Nephron (organoid): ENCODE measurements around the gene YARS1.

Experiments used
- H3K27ac Mint-ChIP-seq, 3 experiments: 2 replicates each; pipeline ENCODE4 v1.8.0; 2020; ENCODE audit warnings: mixed read lengths in 3 of 3, mild to moderate bottlenecking in 2 of 3, moderate library complexity in 1 of 3
- H3K27me3 Mint-ChIP-seq: 2 replicates; pipeline ENCODE4 v1.8.0; 2021; ENCODE audit warnings: low read depth, mild to moderate bottlenecking, moderate library complexity, mixed read lengths
- H3K36me3 Mint-ChIP-seq: 2 replicates; pipeline ENCODE4 v1.8.0; 2020; ENCODE audit warnings: low read depth, mixed read lengths
- H3K4me1 Mint-ChIP-seq: 2 replicates; pipeline ENCODE4 v1.8.0; 2020; ENCODE audit warnings: mixed read lengths
- H3K4me3 Mint-ChIP-seq, 3 experiments: 2 replicates each; pipeline ENCODE4 v1.8.0; 2020; ENCODE audit warnings: mild to moderate bottlenecking in 3 of 3, mixed read lengths in 3 of 3, moderate library complexity in 2 of 3
- H3K9me3 Mint-ChIP-seq: 2 replicates; pipeline ENCODE4 v1.8.0; 2020; ENCODE audit warnings: mixed read lengths
- TF ChIP-seq, protein P1 (sequence below), 3 experiments: fragments of 200-600 bp; sonication (generic); IDR thresholded peaks; one replicate each; pipeline ENCODE4 v1.5.0; 2021; ENCODE audit warnings: antibody characterized with exemption in 3 of 3; ENCODE audit not compliant: unreplicated experiment in 3 of 3

The YARS1 gene

DNA sequence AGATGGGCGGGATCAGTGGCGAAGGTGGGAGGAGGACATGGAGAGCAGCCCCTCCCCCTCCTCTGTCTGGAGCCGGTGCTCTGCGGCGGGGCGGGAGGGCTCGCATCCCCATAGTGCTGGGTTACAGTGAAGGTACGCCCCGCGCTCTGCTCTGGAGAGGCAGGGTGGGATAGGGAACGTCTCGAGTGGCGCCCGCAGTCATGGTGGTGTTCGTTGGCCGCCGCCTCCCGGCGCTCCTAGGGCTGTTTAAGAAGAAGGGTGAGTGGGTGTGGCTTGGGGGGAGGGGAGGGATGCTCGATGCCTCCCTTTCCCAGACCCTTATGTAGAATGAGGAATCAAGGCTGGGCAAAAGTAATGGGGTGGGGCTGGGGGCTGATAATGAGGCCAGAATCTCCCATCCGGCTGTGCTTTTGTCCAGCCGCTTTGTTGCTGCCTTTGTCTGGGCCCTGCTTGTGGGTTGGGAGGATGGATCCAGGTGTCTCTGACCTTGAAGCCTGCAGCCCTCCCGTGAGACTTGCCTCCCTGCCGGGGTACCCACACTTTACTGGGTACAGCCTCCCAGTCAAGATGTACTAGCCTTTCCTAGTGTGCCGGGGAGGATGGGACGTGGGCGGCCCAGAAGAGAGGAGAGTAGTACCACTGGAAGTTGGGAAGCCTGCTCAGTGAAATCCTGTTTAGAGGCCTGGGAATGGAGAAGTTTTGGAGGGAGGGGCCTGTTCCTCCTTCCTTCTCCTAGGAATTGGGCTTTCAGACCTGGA, 51.4 kb downstream of the YARS1 start:
- peaks cover 25% of the 10 kb centered on the region for H3K36me3 Mint-ChIP-seq
- peak overlapping the region; percentile 51 to 91 (median 74) for H3K27ac Mint-ChIP-seq
- peaks cover 4% of the 10 kb centered on the region for H3K27me3 Mint-ChIP-seq
- TF ChIP-seq, protein P1, sequence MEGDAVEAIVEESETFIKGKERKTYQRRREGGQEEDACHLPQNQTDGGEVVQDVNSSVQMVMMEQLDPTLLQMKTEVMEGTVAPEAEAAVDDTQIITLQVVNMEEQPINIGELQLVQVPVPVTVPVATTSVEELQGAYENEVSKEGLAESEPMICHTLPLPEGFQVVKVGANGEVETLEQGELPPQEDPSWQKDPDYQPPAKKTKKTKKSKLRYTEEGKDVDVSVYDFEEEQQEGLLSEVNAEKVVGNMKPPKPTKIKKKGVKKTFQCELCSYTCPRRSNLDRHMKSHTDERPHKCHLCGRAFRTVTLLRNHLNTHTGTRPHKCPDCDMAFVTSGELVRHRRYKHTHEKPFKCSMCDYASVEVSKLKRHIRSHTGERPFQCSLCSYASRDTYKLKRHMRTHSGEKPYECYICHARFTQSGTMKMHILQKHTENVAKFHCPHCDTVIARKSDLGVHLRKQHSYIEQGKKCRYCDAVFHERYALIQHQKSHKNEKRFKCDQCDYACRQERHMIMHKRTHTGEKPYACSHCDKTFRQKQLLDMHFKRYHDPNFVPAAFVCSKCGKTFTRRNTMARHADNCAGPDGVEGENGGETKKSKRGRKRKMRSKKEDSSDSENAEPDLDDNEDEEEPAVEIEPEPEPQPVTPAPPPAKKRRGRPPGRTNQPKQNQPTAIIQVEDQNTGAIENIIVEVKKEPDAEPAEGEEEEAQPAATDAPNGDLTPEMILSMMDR (IDR thresholded peaks at IDR 0.05; ENCODE audit: unreplicated experiment in 3 of 3): no peak
- peaks cover 62% of the 10 kb centered on the region for H3K4me1 Mint-ChIP-seq
- H3K9me3 Mint-ChIP-seq: no peaks in the 10 kb centered on the region
- H3K4me3 Mint-ChIP-seq: peak overlapping the region; percentile 64 to 72 (median 70)

DNA sequence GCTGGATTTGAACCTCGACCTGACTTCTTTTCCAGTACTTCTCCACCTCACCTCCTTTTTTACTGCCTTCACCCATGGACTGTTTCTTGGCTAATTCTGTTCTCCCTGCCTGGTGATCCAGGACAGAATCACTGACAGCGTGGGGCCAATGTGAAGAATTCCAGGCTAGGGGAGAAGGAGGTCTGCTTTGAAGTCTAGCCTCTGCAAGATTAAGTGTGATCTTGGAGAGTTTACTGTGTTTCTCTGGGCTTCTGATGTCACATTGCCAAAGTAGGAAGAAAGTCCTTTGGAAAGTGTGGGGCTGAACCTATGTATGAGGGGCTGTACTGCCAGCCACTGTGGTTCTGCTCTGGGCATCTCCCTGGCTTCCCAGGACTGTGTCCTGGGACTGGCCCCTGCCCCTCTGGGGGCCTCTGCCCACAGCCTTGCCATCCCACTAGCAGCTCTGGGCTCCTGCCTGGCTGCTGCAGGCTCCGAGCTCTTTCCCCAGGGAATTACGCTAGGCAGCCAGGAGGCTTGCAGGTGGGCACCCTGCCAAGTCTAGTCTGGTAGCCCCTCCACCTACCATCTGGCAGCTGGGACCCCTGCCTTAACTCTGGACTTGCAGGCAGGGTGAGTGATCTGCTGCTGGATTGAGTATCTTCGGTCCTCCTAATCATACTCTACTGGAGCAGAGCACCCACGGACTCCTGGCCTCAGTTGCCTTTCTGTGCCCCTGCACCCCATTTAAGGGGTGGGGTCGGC, 52.2 kb downstream of the YARS1 start:
- no peaks in the 10 kb centered on the region for H3K9me3 Mint-ChIP-seq
- H3K4me1 Mint-ChIP-seq: peaks cover 66% of the 10 kb centered on the region
- H3K27ac Mint-ChIP-seq: peak overlapping the region; percentile 51 to 91 (median 81)
- peak overlapping the region; percentile 64 to 72 (median 70) for H3K4me3 Mint-ChIP-seq
- H3K27me3 Mint-ChIP-seq: peaks cover 8% of the 10 kb centered on the region
- TF ChIP-seq, protein P1 (IDR thresholded peaks at IDR 0.05; ENCODE audit: unreplicated experiment in 3 of 3): no peak
- peaks cover 25% of the 10 kb centered on the region for H3K36me3 Mint-ChIP-seq

DNA sequence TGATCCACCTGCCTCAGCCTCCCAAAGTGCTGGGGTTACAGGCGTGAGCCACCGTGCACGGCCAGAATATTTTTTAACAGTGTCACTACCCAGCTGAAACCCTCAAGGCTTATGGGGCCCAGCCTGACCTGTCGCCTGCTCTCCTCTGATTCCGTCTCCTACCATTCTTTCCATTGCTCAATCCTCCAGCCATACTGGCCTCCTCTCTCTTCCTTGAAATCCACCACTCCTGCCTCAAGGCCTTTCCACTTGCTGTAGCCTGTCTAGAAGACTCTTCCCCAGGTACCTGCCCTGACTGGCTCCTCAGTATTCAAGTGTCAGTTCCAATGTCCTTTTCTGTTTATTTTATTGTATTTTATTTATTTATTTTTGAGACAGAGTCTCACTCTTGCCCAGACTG, 53.9 kb downstream of the YARS1 start:
- Mint-ChIP-seq H3K27me3 (peaks cover 8% of the 10 kb centered on the region), H3K4me3 (no peak overlapping the region), H3K4me1 (peaks cover 74% of the 10 kb centered on the region), H3K9me3 (no peaks in the 10 kb centered on the region), H3K36me3 (peaks cover 16% of the 10 kb centered on the region), H3K27ac (peak overlapping the region; percentile 10 to 52 (median 49))
- TF ChIP-seq, protein P1 (IDR thresholded peaks at IDR 0.05; ENCODE audit: unreplicated experiment in 3 of 3): no peak

DNA sequence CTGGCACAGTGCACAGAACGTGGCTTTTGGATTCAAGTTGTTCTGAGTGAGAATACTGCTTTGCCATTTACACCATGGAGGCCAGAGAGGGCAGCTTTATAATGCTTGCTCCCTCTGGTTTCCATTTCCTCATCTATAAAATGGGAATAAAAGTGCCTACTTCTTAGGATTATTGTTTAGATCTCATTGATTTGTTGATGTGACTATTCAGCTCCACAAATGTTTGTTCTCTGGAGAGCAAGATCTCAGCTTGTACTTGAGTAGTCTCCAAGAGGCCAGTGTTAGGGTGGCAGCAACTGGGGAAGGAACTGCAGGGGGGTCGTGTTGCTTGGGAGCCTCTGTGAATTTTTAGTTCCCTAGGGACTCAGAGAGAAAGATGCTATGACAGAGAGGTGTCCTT, 55.2 kb downstream of the YARS1 start:
- peaks cover 65% of the 10 kb centered on the region for H3K4me1 Mint-ChIP-seq
- H3K4me3 Mint-ChIP-seq: peak overlapping the region in 1 of 3 experiments; percentile 37
- H3K27me3 Mint-ChIP-seq: peaks cover 10% of the 10 kb centered on the region
- no peaks in the 10 kb centered on the region for H3K9me3 Mint-ChIP-seq
- peaks cover 13% of the 10 kb centered on the region for H3K36me3 Mint-ChIP-seq
- TF ChIP-seq, protein P1 (IDR thresholded peaks at IDR 0.05; ENCODE audit: unreplicated experiment in 3 of 3): no peak
- H3K27ac Mint-ChIP-seq: peak overlapping the region; percentile 91 to 98 (median 93)

DNA sequence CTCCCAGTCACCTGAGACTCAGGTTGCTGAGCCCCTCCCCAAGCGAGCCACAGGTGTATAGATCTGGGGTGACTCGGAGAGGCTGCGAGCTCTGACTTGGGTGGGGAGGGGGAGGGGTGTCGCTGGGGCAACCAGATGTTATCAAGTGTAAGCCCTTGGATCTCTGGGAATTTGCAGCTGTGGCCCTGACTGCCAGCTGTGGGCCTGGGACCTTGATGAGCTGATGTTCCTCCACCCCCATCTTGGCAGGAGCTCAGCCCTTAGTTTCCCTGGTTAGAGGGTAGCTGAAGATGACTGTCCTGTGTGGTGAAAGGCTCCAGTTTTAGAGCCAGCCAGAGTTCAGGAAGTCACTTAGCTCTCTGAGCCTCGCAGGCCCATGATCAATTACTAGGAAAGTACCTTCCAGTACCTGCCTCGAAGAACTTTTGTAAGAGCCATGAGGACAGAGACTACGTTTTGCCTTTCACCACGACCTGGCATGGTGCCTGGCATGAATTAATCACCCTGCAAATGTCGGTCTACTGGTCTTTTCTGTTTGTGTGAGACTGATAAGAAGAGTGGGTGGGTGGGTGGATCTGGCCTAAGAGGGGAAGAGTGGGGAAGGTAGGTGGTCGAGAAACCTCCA, 55.8 kb downstream of the YARS1 start:
- H3K9me3 Mint-ChIP-seq: no peaks in the 10 kb centered on the region
- TF ChIP-seq, protein P1 (IDR thresholded peaks at IDR 0.05; ENCODE audit: unreplicated experiment in 3 of 3): no peak
- peaks cover 13% of the 10 kb centered on the region for H3K36me3 Mint-ChIP-seq
- H3K4me1 Mint-ChIP-seq: peaks cover 60% of the 10 kb centered on the region
- peaks cover 10% of the 10 kb centered on the region for H3K27me3 Mint-ChIP-seq
- H3K27ac Mint-ChIP-seq: peak overlapping the region; percentile 91 to 98 (median 93)
- peak overlapping the region; percentile 25 to 58 (median 37) for H3K4me3 Mint-ChIP-seq
